ENCODE results near the gene CCN2. TPM values are rescaled to one million over a fixed set of nuclear protein-coding genes. Genes with fewer than 3 reads are reported as not detected.

CCN2 gene
- total RNA-seq, 1 donor from 2014 or later: 118 TPM

GRCh38 chr6:131976545-131977061 lies 25.4 kb upstream of the CCN2 start:
- intact Hi-C loops (cut with DNase I): no loop called here
- no peaks in the 10 kb centered on the region for H3K36me3 ChIP-seq
- no peak overlapping the region for H3K4me3 ChIP-seq
- H3K27me3 ChIP-seq: no peaks in the 10 kb centered on the region
- TF ChIP-seq POLR2AphosphoS5 (IDR thresholded peaks at IDR 0.05; ENCODE audit: insufficient read depth in 1 of 2, low read depth in 1 of 2): no peak
- no peak for TF ChIP-seq CTCF (IDR thresholded peaks at IDR 0.05)
- no peak for TF ChIP-seq POLR2A (IDR thresholded peaks at IDR 0.05)
- H3K4me1 ChIP-seq: no peaks in the 10 kb centered on the region
- no peak for DNase-seq (ENCODE audit: extremely low spot score in 2 of 2)
- H3K27ac ChIP-seq: no peak overlapping the region
- H3K9me3 ChIP-seq: no peaks in the 10 kb centered on the region

DNA sequence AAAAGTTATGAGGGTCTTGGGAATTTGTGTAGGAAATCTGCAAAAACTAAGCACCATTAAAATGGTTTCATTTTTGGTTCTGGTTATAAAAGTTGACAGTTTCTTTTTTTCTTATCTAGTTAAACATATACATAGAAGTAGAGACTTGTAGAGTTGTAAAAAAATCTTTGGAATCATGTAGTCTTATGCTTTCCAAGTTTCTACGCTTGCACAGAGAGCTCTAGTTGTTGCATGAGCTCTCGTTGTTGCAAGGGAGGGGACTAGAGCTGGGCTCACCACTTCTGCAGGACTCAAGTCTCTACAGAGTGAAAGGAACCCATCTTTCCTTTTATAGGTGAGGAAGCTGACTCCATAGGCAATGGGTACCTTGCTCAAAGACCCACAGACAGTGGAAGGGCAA lies 21.6 kb upstream of the CCN2 start:
- Histone ChIP-seq H3K4me3 (no peak overlapping the region), H3K9me3 (no peaks in the 10 kb centered on the region), H3K27ac (no peak overlapping the region), H3K27me3 (no peaks in the 10 kb centered on the region), H3K36me3 (no peaks in the 10 kb centered on the region), H3K4me1 (no peaks in the 10 kb centered on the region)
- intact Hi-C loops (cut with DNase I): no loop called here
- no peak for TF ChIP-seq POLR2AphosphoS5 (IDR thresholded peaks at IDR 0.05; ENCODE audit: insufficient read depth in 1 of 2, low read depth in 1 of 2)
- TF ChIP-seq POLR2A (IDR thresholded peaks at IDR 0.05): no peak
- no peak for TF ChIP-seq CTCF (IDR thresholded peaks at IDR 0.05)
- DNase-seq (ENCODE audit: extremely low spot score in 2 of 2): no peak

DNA sequence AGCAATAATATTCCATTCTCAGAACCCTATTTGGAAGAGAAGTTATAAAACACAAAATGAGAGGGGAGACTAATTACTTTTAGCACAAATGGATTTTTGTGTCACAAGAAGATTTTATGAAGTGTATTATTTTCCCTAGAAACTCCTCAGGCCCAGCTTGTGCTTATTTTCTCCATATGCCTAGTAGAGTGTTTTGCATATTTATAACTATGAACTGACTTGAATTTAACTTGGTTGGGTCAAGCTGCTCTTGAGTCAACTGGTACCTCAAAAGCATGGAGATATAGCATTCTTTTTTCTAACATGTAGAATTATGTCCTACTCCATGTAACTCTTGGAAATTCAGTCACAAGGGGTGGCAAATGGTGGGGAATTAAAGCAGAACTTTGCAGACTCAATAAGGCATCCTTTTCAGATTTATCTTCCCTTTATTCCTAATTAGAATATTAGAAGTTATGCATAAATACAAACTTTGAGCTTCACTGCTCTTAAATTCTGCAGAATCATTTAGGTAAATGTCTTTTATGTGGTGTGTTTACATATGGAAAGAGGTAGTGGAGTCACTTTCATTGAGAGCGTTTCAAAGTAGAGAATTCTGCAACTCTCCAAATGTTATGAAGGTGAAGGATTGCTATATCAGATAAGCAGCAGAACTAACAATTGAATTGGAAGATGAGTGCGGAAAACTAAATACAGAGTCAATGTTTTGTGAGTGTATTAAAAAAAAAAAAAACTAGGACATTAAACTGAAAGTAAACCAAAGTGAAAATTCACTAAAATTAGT lies 19.1 kb upstream of the CCN2 start:
- TF ChIP-seq POLR2AphosphoS5 (IDR thresholded peaks at IDR 0.05; ENCODE audit: insufficient read depth in 1 of 2, low read depth in 1 of 2) (no peak), CTCF (IDR thresholded peaks at IDR 0.05) (no peak), POLR2A (IDR thresholded peaks at IDR 0.05) (no peak)
- no peak overlapping the region for H3K27ac ChIP-seq
- no peaks in the 10 kb centered on the region for H3K36me3 ChIP-seq
- intact Hi-C loops (cut with DNase I): no loop called here
- no peak overlapping the region for H3K4me3 ChIP-seq
- DNase-seq (ENCODE audit: extremely low spot score in 2 of 2): no peak
- no peaks in the 10 kb centered on the region for H3K27me3 ChIP-seq
- no peaks in the 10 kb centered on the region for H3K4me1 ChIP-seq
- H3K9me3 ChIP-seq: no peaks in the 10 kb centered on the region

DNA sequence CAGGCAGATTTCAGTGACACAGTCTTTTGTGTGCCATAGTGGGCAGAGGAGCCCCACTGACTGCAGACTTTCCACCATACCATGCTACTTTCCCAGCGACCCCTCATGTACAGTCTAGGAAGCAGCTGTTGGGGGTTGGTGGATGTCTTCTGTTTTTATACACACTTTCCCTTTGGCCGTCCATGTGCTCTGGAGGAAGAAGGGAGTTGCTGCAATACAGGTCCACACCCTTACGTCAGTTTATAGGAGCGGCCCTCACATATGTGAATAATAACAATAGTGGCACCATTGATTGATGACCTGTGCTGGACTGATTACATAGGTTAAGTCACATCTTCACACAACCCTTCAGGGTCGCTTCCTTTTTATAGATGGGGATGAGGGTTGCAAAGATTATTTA lies 17.5 kb upstream of the CCN2 start:
- TF ChIP-seq CTCF (IDR thresholded peaks at IDR 0.05): no peak
- TF ChIP-seq POLR2A (IDR thresholded peaks at IDR 0.05): no peak
- no peak for TF ChIP-seq POLR2AphosphoS5 (IDR thresholded peaks at IDR 0.05; ENCODE audit: insufficient read depth in 1 of 2, low read depth in 1 of 2)
- intact Hi-C loops (cut with DNase I): no loop called here
- no peak overlapping the region for H3K27ac ChIP-seq
- H3K36me3 ChIP-seq: no peaks in the 10 kb centered on the region
- H3K9me3 ChIP-seq: no peaks in the 10 kb centered on the region
- no peaks in the 10 kb centered on the region for H3K4me1 ChIP-seq
- no peak for DNase-seq (ENCODE audit: extremely low spot score in 2 of 2)
- no peaks in the 10 kb centered on the region for H3K27me3 ChIP-seq
- H3K4me3 ChIP-seq: no peak overlapping the region

GRCh38 chr6:131967948-131968347 lies 16.8 kb upstream of the CCN2 start:
- no peak for DNase-seq (ENCODE audit: extremely low spot score in 2 of 2)
- intact Hi-C loops (cut with DNase I): no loop called here
- Histone ChIP-seq H3K36me3 (no peaks in the 10 kb centered on the region), H3K9me3 (no peaks in the 10 kb centered on the region), H3K4me1 (no peaks in the 10 kb centered on the region), H3K27ac (no peak overlapping the region), H3K4me3 (no peak overlapping the region), H3K27me3 (no peaks in the 10 kb centered on the region)
- no peak for TF ChIP-seq POLR2AphosphoS5 (IDR thresholded peaks at IDR 0.05; ENCODE audit: insufficient read depth in 1 of 2, low read depth in 1 of 2)
- TF ChIP-seq POLR2A (IDR thresholded peaks at IDR 0.05): no peak
- no peak for TF ChIP-seq CTCF (IDR thresholded peaks at IDR 0.05)

Data from vagina (tissue), 2 donors.